BLaER1 (cell line): Measurements from ENCODE around the gene MMD.
"Not testable (repeated sequence)": the region's sequence is repeated elsewhere in the genome, so short reads cannot be mapped to it uniquely, and the experiment has no call there.

Experiments used
- H3K27ac ChIP-seq: shearing (Covaris generic); formaldehyde crosslinking; 2 replicates; pipeline ENCODE4 v1.8.1; 2022
- H3K27me3 ChIP-seq: shearing (Covaris generic); formaldehyde crosslinking; 2 replicates; pipeline ENCODE4 v1.8.1; 2022
- H3K36me3 ChIP-seq: shearing (Covaris generic); formaldehyde crosslinking; 2 replicates; pipeline ENCODE4 v1.8.1; 2022
- H3K4me1 ChIP-seq: shearing (Covaris generic); formaldehyde crosslinking; 2 replicates; pipeline ENCODE4 v1.8.1; 2022
- H3K4me2 ChIP-seq: shearing (Covaris generic); formaldehyde crosslinking; 2 replicates; pipeline ENCODE4 v1.8.1; 2022
- H3K4me3 ChIP-seq: shearing (Covaris generic); formaldehyde crosslinking; 2 replicates; pipeline ENCODE4 v1.8.1; 2022
- H3K9ac ChIP-seq: shearing (Covaris generic); formaldehyde crosslinking; 2 replicates; pipeline ENCODE4 v1.8.1; 2022
- H3K9me3 ChIP-seq: shearing (Covaris generic); formaldehyde crosslinking; 2 replicates; pipeline ENCODE4 v1.8.1; 2022
- H4K20me1 ChIP-seq: shearing (Covaris generic); formaldehyde crosslinking; 2 replicates; pipeline ENCODE4 v1.8.1; 2022
- Cebpa-rat ChIP-seq: shearing (Covaris generic); IDR thresholded peaks from 2 replicates; pipeline ENCODE4 v1.8.1; 2022

MMD gene

DNA sequence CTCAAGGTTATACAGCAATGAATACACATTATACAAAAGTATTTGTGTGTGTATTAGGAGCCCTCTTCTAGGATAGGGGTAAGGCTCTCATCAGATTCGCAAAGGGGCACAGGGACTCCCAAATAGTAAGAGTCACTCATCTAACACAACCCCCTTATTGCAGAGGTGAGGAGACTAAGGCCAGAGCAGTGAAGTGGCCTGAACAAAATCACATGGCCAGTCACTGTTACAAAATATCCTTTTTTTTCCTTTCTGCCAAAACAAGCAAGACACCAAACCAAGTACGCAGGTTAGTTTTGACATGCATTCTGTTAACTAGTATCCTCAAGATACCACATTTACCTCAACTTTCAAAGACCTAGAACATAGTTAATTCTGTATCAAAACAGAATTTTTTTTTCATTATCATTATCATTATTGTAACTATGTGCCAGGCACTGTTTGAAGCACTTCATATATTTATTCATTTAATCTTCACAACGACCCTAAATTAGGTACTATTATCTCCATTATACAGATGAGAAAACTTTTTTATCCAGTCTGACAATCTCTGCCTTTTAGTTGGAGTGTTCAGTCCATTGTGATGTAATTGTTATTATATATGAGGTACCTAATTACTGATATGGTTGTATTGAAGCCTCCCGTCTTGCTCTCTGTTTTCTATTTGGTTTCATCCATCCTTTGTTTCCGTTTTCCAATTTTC lies 25.7 kb downstream of the MMD start:
- no peak overlapping the region for H3K4me3 ChIP-seq
- no peak overlapping the region for H3K27ac ChIP-seq
- H4K20me1 ChIP-seq = no peaks in the 10 kb centered on the region
- no peak overlapping the region for H3K4me2 ChIP-seq
- H3K4me1 ChIP-seq = no peaks in the 10 kb centered on the region
- no peaks in the 10 kb centered on the region for H3K27me3 ChIP-seq
- H3K9me3 ChIP-seq = no peaks in the 10 kb centered on the region
- H3K36me3 ChIP-seq = peaks cover 96% of the 10 kb centered on the region
- no peak overlapping the region for H3K9ac ChIP-seq
- TF ChIP-seq Cebpa-rat = no peak

DNA sequence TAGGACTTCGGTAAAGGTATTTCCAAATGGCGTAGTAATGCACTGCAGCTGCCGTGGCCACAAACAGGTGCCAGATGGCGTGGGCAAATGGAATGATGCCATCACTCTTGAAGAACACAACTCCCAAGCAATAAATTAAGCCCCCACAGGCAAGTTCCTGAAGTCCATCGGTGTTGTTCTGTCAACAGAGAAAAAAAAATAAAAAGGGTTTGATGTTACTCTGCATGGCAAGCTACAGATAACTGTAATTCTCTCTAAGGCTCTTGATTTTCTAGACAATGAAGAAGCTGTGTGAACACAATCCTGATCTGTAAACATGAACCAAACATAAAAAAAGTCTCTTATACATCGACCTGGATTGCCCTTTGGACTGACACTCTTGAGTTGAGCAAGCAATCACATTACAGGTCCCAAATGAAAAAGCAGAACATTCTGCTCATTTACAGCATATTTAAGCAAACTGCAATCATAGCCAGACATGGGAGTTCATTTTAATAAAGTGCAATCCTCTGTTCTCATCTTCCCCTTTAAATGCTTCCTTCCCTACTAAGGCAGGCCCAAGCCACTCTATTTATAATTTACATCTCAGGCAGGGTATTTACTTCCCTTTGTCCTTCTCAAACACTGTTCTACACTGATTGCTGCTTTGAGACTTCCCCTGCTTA lies 27.1 kb downstream of the MMD start:
- no peaks in the 10 kb centered on the region for H3K9me3 ChIP-seq
- H3K27me3 ChIP-seq = no peaks in the 10 kb centered on the region
- no peak overlapping the region for H3K27ac ChIP-seq
- H4K20me1 ChIP-seq = no peaks in the 10 kb centered on the region
- H3K9ac ChIP-seq = no peak overlapping the region
- H3K36me3 ChIP-seq = peaks cover 82% of the 10 kb centered on the region
- no peak for TF ChIP-seq Cebpa-rat
- no peaks in the 10 kb centered on the region for H3K4me1 ChIP-seq
- no peak overlapping the region for H3K4me3 ChIP-seq
- no peak overlapping the region for H3K4me2 ChIP-seq

DNA sequence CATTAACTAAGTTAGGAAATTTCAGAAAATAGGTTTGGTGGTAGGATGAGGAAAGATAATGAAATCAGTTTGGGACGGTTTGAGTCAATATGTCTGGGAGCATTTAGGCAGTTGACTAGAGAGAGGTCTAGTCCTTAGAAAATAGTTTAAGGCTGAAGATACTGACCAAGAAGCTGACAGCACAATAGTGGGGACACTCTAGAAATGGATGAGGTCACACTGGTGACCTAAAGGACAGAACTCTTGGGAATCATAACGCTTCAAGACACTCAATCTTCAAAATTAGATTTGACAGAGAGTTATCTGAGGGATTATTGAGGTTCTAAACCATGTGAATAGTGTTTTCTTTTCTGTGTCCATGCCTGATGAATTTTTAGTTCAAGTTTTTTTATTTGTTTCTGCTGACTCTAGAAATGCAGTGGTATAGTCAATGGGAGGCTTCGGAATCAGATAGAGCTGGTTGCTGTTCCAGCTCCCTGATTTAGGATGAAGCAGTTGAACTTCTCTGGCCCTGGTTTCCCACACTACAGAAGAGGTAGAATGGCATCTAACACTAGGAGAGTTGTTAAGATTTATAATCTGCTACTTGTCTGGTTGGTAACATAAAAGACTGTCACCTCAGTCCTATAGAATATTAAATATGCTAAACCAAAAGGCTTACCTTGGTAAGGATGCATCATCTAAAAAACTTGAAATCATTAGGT lies 29.7 kb downstream of the MMD start:
- H3K4me1 ChIP-seq = no peaks in the 10 kb centered on the region
- no peak overlapping the region for H3K9ac ChIP-seq
- no peaks in the 10 kb centered on the region for H3K27me3 ChIP-seq
- H3K36me3 ChIP-seq = peaks cover 56% of the 10 kb centered on the region
- H3K27ac ChIP-seq = no peak overlapping the region
- TF ChIP-seq Cebpa-rat = no peak
- H3K9me3 ChIP-seq = no peaks in the 10 kb centered on the region
- no peak overlapping the region for H3K4me2 ChIP-seq
- H4K20me1 ChIP-seq = no peaks in the 10 kb centered on the region
- no peak overlapping the region for H3K4me3 ChIP-seq

DNA sequence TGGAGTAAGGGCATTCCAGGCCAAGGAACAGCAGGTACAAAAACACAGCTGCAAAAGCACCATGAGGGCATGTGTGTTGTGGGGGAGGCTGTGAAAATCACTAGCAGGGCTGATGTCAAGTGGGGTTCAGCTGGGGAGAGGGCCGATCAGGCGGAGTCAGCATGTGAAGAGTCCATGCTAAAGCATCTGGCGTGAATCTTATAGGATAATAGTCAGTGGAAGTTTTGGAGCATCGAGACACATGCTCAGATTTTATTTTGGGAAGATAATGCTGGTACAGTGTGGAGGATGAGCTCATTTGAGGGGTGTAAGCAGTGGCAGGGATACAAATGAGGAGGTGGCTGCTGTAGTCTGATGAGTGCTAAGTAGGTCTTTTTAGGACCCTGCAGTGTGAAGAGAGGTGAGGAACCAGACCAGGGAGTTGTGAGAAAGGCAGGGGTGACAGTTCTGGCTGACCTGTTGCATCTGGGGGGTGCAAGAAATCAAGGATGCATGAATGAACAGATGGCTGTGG lies 30.3 kb downstream of the MMD start:
- no peak overlapping the region for H3K4me2 ChIP-seq
- H4K20me1 ChIP-seq = no peaks in the 10 kb centered on the region
- H3K9me3 ChIP-seq = no peaks in the 10 kb centered on the region
- H3K4me3 ChIP-seq = no peak overlapping the region
- peaks cover 50% of the 10 kb centered on the region for H3K36me3 ChIP-seq
- TF ChIP-seq Cebpa-rat = no peak
- no peaks in the 10 kb centered on the region for H3K4me1 ChIP-seq
- no peak overlapping the region for H3K27ac ChIP-seq
- H3K9ac ChIP-seq = no peak overlapping the region
- H3K27me3 ChIP-seq = no peaks in the 10 kb centered on the region

DNA sequence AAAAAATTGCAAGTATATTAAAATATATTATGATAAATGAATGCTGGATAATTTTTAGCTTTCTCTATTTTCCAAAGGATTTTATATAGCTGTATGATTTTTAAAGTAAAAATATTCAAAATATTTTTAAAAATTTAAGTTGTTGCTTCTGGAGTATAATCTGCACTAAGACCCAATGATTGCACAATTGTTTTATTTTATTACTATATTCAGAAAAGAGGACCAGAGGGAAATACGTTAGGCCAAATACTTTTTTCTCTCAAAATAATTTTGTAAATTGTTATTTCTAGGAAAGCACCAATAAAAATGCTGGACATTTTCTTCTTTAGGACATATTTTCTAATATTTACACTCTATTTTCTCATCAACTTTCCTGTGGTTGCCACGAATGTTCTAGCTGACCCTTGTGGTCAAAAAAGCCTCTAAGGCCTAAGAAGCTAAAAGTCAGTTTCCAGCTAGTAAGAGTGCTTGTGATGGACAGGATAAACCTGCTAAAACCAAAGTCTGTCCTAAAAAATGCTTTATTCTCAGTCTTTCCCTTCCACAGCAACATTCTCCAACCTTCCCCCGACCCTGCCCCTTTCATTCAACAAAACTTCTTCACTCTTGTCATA lies 31.2 kb downstream of the MMD start:
- Histone ChIP-seq H3K9me3 (no peaks in the 10 kb centered on the region), H3K4me3 (no peak overlapping the region), H3K4me1 (no peaks in the 10 kb centered on the region), H3K9ac (no peak overlapping the region), H3K4me2 (no peak overlapping the region), H3K36me3 (peaks cover 43% of the 10 kb centered on the region), H3K27me3 (no peaks in the 10 kb centered on the region), H3K27ac (no peak overlapping the region), H4K20me1 (no peaks in the 10 kb centered on the region)
- no peak for TF ChIP-seq Cebpa-rat

DNA sequence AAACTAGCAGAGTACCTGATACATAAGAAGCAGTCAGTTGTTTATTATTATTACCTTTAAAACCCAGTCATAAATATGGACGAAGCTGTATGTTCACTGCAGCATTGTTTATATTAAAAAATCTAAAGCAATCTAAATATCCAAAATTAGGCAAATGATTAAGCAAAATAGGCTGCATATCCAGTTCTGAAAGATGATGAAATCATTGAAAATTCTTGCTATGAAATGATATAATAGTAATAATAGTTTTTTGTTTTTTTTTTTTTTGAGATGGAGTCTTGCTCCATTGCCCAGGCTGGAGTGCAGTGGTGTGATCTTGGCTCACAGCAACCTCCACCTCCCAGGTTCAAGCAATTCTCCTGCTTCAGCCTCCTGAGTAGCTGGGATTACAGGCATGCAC lies 31.9 kb downstream of the MMD start:
- not testable (repeated sequence) for H3K4me2 ChIP-seq, H3K4me3 ChIP-seq, H3K9me3 ChIP-seq, H4K20me1 ChIP-seq, H3K27ac ChIP-seq, H3K27me3 ChIP-seq, H3K4me1 ChIP-seq, H3K9ac ChIP-seq
- H3K36me3 ChIP-seq = peaks cover 35% of the 10 kb centered on the region

DNA sequence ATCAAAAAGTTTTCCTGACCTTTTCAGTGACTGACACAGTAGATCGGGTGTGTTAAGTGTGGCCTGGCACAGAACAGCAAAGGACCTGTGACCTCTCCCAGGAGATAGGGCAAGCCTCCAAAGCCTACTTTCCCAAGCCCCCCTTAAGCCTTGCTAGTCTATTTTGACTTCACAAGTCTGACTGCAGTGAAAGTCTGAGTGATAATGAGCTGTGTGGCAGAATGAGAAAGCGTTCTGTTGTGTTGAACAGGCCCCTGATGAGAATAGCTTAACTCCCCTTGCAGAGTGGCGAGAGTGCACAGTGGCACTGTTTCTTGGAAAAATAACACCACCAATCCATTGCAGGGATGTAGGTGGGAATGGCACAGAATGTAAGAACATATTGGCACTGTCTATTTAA lies 32.8 kb downstream of the MMD start:
- Histone ChIP-seq H3K36me3 (peaks cover 27% of the 10 kb centered on the region), H3K4me3 (no peak overlapping the region)

DNA sequence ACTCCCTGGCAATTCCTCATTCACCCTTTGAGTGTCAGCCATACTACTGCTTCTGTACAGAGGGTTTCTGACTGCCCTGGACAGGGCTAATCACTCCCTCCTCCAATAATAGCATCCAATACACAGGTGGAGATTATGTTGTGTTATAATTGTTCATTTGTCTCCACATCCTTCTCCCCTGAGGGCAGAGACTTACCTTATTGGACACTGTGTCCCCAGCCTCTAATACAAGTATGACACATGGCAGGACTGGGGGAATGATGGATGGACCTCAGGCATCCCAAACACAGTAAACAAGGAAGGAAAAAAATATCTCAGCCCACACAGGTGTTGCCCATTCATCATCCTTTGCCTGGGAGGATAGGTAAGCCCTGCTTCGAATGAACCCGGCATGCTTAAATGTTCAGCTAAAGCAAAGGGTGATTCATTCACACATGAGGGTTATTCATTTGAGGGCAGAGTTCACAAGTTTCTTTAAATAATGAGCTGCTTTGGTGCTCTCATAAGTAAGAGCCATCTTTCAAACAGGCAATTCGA lies 34.8 kb downstream of the MMD start:
- H3K4me1 ChIP-seq = no peaks in the 10 kb centered on the region
- TF ChIP-seq Cebpa-rat = no peak
- no peak overlapping the region for H3K9ac ChIP-seq
- 0 out of 2 replicates have a peak, but pooled peaks cover 9% of the 10 kb centered on the region for H3K36me3 ChIP-seq
- H3K27me3 ChIP-seq = no peaks in the 10 kb centered on the region
- no peaks in the 10 kb centered on the region for H3K9me3 ChIP-seq
- H3K4me2 ChIP-seq = no peak overlapping the region
- H3K4me3 ChIP-seq = no peak overlapping the region
- no peak overlapping the region for H3K27ac ChIP-seq
- no peaks in the 10 kb centered on the region for H4K20me1 ChIP-seq

More for the DNA sequence above, 32.8 kb downstream of the MMD start:
- no peak for TF ChIP-seq Cebpa-rat
- Histone ChIP-seq H3K27ac (no peak overlapping the region), H3K4me1 (no peaks in the 10 kb centered on the region), H3K27me3 (no peaks in the 10 kb centered on the region), H3K9ac (no peak overlapping the region), H3K9me3 (no peaks in the 10 kb centered on the region), H3K4me2 (no peak overlapping the region), H4K20me1 (no peaks in the 10 kb centered on the region)

DNA sequence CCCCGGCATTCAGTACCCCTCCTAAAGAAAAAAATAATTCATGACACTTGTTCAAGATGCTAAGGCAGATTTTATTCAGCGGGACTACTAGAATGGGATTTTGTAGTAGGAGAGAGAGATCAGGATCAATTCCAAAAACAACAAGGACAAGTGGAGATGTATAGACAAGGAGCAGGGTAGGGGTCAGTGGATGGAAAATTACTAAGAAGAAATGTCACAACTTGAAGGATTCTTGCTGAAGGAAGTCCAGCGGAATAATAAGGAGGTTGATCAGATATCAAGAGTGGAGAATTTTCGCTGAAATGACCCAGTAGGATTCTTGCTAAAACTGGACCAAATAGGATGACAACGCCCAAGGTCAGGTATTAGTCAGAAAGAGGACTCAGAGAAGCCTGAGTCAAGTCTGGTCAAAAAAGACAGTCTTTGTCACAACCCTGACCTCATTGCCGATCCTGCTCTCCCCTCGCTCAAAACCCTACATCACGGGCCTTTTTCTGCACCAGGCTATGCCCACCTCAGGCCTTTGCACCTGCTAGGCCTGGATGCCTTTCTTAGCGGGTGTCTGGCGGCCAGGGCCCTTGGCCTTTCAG lies 36.9 kb downstream of the MMD start:
- no peaks in the 10 kb centered on the region for H4K20me1 ChIP-seq
- no peaks in the 10 kb centered on the region for H3K9me3 ChIP-seq
- H3K36me3 ChIP-seq = no peaks in the 10 kb centered on the region
- no peak overlapping the region for H3K27ac ChIP-seq
- no peak for TF ChIP-seq Cebpa-rat
- H3K27me3 ChIP-seq = no peaks in the 10 kb centered on the region
- no peak overlapping the region for H3K4me2 ChIP-seq
- no peak overlapping the region for H3K9ac ChIP-seq
- H3K4me3 ChIP-seq = no peak overlapping the region
- H3K4me1 ChIP-seq = no peaks in the 10 kb centered on the region
